GM19193 (cell line): Measurements from ENCODE around the gene ZNRF1.

Source experiments
- POLR2A ChIP-seq: IDR thresholded peaks from 4 replicates; pipeline ENCODE4 v1.6.1; 2011; ENCODE audit not compliant: insufficient read depth, insufficient read length; ENCODE audit errors: extremely low read depth

The ZNRF1 gene

DNA sequence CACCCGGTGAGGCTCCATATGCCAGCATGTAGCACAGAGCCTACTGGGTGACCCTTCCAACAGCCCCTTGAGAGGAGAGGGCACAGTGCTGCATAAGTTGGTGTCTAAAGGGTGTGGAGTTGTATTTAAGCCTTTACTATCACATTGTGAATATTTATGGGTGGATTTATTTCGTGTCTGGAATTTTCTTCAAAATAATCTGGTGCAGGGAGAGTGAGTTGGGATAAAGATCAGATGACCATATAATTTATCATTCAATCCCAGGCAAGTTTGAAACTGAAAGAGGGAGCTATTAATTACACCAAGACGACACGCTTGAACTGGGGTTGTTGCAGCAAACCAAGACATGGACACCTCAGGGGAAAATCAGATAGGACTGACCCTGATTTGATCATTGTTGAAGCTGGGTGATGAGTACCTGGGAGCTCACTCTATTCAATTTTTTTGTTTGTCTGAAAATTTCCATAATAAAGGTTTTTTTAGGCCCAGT lies 75.5 kb downstream of the ZNRF1 start:
- no peak for TF ChIP-seq POLR2A

DNA sequence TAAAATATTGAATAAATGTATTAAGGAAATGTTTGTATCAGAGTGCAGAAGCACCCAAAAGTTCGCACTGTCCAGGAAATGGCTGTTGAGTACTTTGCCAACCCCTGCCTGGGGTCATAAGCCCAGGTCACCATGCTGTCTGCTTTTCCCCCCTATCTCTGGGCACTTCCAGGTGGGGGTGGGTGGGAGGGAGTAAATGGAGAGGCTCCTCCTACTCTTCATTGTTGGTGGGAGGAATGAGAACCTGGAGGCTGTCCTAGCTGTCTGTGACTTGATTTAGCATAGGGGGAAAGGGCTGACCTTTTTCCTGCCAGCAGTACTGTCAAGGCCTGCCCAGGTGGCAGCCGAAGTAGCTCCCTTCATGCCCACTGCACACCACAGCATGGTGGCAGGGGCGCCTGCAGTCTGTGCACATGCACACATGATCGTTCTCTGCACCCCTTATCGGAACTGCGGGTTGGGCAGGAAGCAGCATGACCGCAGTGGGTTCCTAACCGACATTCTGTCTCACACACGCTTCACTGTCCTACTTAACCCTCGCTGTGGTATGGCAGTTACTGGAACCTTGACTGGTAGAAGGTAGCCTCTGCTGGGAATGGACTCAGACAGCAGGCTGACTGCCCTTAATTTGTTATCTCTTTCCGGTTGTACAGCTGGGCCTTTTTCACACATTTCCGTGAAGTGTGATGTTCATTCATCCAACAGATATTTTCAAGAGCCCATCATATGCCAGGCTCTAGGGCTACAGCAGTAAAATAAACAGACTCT lies 76.3 kb downstream of the ZNRF1 start:
- no peak for TF ChIP-seq POLR2A

DNA sequence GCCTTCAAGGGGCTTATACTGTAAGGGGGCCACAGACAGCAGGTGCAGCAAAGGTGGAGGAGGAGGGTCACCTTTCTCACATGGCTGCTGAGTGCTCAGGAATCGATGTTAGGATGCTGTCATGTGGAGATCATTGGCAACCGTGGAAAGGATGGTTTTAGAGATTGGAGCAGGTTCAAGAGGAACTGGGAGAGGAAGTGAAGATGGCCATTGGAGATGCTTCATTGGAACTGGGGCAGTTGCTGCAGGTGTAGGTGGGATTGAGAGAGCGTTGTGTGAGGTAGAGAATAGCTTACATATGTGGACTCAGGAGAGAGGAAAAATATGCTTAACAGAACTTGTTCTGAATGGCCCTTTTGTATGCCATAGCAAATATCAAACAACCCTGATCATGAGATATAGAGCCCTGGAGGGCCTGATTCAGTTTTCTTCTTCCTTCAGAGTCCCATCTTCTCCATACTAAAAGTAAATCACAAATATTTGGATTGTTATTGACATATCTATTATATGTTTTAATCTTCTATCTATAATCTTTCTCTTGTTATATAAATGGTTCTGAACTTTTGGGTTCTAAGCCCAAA lies 77.0 kb downstream of the ZNRF1 start:
- no peak for TF ChIP-seq POLR2A

DNA sequence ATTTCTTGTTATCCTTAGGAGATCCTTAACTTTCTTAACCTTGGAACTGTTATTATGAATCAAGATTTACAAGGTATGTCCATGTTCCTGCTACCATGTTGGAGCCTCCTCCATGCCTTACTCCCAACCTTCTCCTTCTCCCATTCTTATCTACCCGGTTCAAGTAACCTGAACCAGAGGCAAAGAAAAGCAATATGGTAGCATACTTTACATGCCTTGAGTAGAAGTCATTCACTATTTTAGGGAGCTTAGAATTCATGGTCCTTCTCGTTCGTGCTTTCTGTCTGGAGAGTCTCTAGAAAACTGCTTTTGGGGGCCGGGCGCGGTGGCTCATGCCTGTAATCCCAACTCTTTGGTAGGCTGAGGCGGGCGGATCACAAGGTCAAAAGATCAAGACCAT lies 80.1 kb downstream of the ZNRF1 start:
- no peak for TF ChIP-seq POLR2A

DNA sequence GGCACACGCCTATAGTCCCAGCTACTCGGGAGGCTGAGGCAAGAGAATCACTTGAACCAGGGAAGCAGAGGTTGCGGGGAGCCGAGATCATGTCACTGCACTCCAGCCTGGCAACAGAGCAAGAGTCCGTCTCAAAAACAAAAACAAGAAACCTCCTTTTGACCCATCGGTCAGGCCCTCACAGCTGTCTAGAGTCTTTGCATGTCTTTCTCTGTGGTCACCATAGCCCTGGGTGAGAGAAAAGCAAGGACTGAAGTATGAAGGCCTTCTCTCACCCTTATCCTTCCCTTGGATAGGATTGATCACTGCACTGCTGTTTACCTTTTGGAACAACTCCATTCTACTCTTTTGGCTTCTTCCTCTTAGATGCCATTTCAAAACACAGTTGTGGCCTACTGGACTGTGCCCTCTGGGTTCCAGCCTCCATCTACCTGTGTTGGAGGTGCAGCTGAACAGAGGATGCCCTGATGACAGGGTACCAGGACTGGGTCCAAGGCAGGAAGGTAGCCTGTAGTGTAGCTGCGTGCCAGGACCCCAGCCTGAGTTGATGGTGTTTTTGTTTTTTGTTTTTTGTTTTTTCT lies 80.6 kb downstream of the ZNRF1 start:
- no peak for TF ChIP-seq POLR2A

DNA sequence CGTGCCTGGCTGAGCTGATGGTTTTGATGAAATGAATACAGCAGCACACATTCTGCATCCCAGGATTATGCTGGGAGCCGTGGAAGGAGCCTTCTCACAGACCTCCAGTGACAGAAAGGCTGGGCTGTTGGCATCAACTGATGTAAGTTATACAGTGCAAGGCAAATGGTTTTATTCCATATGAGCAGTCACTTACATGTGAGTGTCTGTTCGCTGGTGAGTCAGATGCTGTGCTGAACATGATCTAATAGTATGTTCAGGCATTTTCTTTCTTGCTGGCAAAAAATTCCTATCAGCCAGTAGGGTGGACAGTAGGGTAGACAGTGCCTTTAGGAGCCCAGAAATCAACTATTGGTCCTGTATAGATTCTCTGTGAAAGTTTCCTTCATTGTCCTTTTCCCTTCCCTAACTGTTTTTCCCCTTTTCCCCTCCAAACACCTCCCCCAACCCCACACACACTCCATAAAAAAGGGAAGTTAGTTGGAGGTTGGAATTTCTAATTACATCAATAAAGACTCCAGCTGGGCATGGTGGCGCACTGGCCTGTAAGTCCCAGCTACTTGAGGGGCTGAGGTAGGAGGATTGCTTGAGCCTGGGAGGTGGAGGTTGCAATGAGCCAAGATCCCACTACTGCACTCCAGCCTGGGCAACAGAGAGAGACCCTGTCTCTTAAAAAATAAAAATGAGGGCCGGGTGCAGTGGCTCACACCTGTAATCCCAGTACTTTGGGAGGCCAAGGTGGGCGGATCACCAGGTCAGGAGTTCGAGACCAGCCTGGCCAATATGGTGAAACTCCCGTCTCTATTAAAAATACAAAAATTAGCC lies 81.6 kb downstream of the ZNRF1 start:
- TF ChIP-seq POLR2A: no peak

DNA sequence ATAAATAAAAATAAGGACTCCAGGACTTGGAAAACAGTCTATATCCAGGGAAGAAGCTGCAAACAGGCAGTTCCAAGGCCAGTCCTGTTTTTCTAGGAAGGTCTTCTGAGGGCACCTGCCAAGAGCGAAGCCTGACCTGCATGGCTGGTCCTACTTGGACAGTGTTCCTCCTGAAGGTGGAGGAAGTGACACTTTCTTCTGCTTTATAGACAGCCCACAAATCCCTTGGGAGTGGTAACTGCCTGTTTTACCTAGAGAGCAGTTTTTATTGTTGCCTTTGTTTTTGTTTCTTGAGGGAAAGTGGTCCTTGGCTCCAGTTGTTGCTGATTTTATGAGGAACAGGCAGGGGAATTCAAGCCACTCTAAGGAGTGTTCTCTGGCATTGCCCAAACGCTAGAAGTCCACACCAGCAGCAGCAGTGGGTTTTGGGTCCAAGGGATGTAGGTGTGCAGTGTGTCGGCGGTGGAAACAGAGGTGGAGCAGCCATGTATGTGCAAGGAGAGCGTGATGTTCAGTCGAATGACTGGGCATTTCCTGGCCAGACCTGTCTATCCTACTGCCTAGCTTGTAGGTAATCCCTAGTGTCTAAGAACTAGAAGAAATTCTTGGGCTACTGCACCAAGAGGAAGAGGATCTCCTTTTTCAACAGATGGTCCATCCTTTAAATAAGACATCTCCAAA lies 82.5 kb downstream of the ZNRF1 start:
- TF ChIP-seq POLR2A: no peak

DNA sequence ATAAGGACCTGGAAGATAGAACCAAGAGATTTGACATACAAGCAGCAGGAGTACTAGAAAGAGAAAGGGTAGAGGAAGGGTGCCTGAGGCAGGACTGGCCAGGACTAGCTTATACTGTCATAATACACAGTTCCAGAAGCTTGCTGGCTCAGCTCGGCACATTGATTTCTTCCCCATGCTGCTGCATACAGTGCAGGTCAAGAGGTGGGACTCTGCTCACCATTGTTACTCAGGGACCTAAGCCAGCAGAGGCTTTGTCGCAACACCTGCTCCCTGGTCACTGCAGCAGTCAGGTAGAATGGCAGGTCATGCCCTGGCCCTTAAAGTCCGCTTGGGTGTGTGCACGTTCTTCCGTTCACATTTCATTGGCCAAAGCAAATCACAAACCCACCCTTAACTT lies 85.0 kb downstream of the ZNRF1 start:
- no peak for TF ChIP-seq POLR2A

DNA sequence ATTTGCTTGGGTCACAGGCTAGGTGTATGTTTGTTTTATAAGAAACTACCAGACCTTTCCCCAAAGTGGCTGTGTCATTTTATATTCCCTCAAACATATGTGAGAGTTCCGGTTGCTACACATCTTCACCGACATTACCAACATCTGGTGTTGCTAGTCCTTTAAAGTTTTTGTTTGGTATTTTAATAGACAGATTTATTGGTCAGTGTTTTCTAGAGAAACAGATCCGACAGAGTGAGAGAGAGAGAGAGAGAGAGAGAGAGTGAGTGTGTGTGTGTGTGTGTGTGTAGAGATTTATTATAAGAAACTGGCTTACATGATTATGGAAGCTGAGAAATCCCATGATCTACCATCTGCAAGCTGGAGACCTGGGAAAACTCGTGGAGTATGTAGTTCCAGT lies 86.7 kb downstream of the ZNRF1 start:
- no peak for TF ChIP-seq POLR2A

DNA sequence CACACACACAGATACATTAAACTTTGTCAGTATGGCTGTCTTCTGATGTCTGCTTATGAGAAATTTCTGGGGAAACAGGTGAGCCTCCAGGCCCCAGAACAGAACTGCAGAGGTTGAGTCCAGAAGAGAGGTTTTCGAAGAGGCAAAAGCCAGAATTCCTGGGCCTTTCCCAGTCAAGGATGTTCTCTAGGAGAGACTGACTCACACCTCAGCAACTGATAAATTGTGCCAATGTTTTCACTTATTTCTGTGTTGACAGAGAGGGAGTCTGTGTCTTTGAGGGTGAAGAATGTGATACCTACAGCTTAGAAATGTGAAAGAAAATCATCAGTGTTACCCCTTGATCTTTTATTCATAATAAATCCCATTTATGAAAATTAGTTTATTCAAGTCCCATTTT lies 87.5 kb downstream of the ZNRF1 start:
- TF ChIP-seq POLR2A: no peak

DNA sequence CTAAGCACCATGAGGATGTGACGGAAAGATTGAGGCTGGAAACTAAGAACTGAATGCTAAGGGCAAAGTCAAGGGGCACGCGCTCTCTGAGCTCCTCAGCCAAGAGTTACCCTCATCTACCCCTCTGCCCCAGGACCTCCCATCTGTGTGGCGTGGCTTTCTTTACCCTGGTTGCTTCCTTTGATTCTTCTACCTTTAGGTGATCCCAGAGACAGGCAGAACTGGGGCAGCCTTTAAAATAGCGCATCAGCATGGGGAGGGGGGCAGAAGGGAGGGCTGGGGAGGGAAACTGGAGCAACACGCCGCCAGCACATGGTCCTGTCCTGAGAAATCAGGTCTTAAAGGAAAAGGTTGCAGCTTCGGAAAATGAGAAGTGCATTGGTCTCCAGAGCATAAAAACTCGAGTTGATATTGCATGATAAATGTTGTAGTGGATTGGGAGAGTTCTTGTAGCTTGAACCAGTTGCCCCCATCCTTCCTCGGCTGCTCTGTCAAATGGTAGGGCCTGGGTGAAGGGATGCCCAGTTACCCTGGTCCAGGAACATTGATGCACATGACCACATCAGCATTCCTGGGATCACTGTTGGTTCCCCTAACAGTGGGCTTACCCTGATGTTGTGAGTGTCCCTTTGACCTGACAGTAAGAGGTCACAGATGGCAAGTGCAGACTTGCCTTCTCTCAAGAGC lies 88.0 kb downstream of the ZNRF1 start:
- TF ChIP-seq POLR2A: no peak

DNA sequence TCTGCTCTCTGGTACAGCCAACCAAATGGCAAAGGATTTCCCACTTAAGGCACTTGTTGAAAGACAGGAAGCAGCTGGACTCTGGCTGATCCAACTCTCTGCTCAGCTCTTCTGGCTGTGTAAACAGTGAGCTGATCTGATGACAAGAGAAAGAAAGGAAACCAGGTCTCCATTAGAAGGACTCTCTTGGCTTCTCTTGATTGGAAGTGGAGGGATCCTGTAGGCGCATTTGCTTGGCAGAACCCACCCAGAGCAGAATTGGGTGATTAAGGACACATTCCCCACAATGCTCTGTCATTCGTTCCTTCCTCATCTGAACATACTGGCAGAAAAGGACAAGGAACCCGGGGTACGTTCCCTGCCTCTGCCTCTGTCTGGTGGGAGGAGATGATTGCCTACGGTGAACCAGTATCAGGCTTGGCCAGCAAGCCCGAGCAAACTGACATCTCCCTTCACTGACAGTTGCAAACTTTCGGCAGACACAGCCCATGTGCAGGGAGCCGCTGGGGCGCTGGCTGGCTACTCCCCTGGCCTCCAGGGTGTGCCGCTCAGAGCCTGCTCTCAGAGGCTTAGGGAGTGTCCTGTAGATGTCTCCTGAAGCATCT lies 88.7 kb downstream of the ZNRF1 start:
- TF ChIP-seq POLR2A: no peak

DNA sequence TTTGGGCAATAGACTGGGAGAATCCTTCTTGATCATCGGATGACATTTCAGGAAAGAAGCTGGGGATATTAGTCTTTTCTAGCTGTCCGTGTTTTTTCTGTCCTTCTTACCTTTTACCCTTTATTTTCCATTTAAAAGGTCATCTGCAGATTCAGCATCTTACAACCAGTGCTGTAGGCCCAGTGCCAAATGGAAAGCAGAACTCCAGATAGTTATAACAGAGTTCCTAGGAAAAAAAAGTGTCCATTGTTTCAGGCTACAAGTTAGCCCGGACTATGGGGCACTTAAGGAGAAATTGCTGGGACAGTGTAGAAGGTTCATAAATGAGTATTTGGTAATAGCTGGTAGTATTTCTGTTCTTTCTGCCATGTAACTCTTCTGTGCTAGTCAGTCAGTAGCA lies 89.4 kb downstream of the ZNRF1 start:
- no peak for TF ChIP-seq POLR2A

DNA sequence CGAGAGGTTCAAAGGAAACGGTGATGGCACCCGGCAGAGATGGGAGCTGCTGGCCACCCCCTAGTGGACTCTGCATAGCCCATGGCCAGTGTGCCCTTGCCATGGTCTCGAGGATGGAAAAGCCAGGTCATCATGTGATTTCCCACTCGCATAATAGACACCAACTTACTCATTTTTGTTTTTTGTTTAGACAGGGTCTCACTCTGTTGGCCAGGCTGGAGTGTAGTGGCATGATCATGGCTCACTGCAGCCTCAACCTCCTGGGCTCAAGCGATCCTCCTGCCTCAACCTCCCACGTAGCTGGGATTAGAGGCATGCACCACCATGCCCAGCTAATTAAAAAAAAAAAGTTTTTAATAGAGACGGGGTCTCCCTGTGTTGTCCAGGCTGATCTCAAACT lies 90.1 kb downstream of the ZNRF1 start:
- TF ChIP-seq POLR2A: no peak
